Measurements from ENCODE around the gene RMC1. TPM values are rescaled to one million over a fixed set of nuclear protein-coding genes. Genes with fewer than 3 reads are reported as not detected.

Gene RMC1
- total RNA-seq: 21.9 TPM

DNA sequence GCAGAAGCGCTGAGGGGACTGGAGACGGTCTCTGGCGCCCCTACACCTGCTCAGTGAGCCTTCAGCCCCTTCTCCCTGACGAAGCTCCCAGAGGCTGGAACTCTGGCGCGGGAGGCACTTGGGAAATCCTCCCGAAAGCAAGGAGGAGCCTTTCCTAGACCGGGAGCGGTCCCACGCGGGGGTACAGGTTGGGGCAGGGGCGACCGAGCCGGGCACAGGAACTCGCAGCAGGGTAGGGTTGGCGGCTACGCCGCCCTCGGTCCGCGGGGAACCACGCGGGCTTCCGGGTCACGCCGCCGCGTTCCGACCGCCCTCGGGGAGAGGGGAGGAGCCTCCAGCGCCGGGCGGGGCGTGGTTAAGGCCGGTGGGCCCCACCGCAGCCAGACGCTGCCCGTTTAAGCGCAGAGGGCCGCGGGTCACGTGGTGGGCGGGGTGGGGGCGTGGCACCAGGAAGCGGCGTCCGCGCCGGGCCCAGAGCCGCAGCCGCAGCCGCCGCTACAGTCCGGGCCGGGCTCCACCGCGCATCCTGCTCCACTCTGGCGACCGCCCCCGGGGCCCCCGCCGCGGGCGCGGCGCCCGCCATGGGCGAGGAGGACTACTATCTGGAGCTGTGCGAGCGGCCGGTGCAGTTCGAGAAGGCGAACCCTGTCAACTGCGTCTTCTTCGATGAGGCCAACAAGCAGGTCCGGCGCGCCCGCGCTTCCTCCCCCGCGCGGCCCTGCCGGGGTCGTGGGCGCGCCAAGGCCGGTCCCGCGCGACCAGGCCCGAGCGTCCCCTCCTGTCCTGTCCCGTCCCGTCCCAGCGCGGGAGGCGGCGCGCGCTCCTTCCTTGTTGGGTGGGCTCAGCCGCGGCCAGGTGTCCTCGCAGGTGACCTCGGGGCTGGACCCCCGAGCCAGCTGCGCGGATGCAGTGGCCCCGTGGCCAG, at the start of gene RMC1:
Gene RMC1, plus strand, starts transcription at position 474 of the 925 bp plus-strand sequence. Its CDS starts 108 bp downstream, at position 582.

Small RNA genes within 50 kb of the gene (small RNA-seq; reads per million reads assigned to genes)
- gene AC026634.1 (ENCODE audit: low replicate concordance): not detected
- not detected for gene RF00019 (ENCODE audit: low replicate concordance)

Other genes with a start within 250 kb of the RMC1 start
- 56.3 TPM for gene RIOK3, start 50.2 kb upstream of the RMC1 start, total RNA-seq
- gene NPC1, start 83.0 kb downstream of the RMC1 start, total RNA-seq: 32.1 TPM
- 2.0 TPM for gene ANKRD29, start 159.4 kb downstream of the RMC1 start, total RNA-seq
- 2.3 TPM for gene LAMA3, start 185.9 kb downstream of the RMC1 start, total RNA-seq

Data from metanephros (tissue), 2 donors.